Thyroid gland (tissue), 4 donors: ENCODE data around the gene LIPT1.

Source experiments
- CTCF ChIP-seq, 6 experiments: fragments of 200-600 bp in 3 of 6; fragments of 450-650 bp in 3 of 6; sonication (generic) in 3 of 6; IDR thresholded peaks; one replicate each; pipeline ENCODE4 v1.5.1; 2016 to 2019; ENCODE audit warnings: antibody characterized with exemption in 6 of 6, mild to moderate bottlenecking in 2 of 6, inconsistent platforms in 1 of 6, moderate library complexity in 1 of 6
- POLR2A ChIP-seq, 2 donors: fragments of 450-650 bp; IDR thresholded peaks; one replicate each; pipeline ENCODE4 v1.6.1; 2017; ENCODE audit warnings: antibody characterized with exemption in 2 of 2, mild to moderate bottlenecking in 2 of 2, moderate library complexity in 1 of 2

- TF ChIP-seq CTCF (IDR thresholded peaks at IDR 0.05): no peak
- TF ChIP-seq POLR2A (IDR thresholded peaks at IDR 0.05): no peak
Observed at GRCh38 chr2:99190548-99190947, 35.8 kb downstream of the LIPT1 start.
